A673 (cell line): Measurements from ENCODE around the gene FSD1L. TPM values are rescaled to one million over a fixed set of nuclear protein-coding genes. Genes with fewer than 3 reads are reported as not detected.

ENCODE experiments used
- BruUV-seq: library from RNA; stranded (reverse); fragments of 400-500 nt; replicated peaks from 2 replicates; lab custom pipeline; 2021; lab: Mats Ljungman, UMichigan
- CTCF ChIA-PET: fragments of 300-600 bp; sonication (Branson Sonifier 250); formaldehyde crosslinking; loops from one replicate; lab custom pipeline; 2022; ENCODE audit warnings: antibody characterized with exemption; lab: Charles Lee
- POLR2A ChIA-PET: fragments of 300-600 bp; sonication (Branson Sonifier 250); formaldehyde crosslinking; loops from one replicate; lab custom pipeline; 2022; ENCODE audit warnings: antibody characterized with exemption; ENCODE audit not compliant: low non-redundant PET; lab: Charles Lee
- DNase-seq: peaks from one replicate; pipeline ENCODE4 v3.0.0-alpha.2; 2015; ENCODE audit warnings: low spot score
- H3K27ac ChIP-seq: fragments of 200-600 bp; sonication (generic); 2 replicates; pipeline ENCODE4 v1.5.1; 2016; ENCODE audit warnings: mixed run types, low read depth, mild to moderate bottlenecking, mixed read lengths, antibody characterized with exemption, low read length; ENCODE audit not compliant: poor library complexity, severe bottlenecking
- H3K27me3 ChIP-seq: fragments of 200-600 bp; sonication (generic); replicated peaks from 2 replicates; pipeline ENCODE4 v1.6.1; 2017; ENCODE audit warnings: mixed run types, low read depth, mild to moderate bottlenecking, mixed read lengths, antibody characterized with exemption, low read length; ENCODE audit not compliant: insufficient read depth, poor library complexity
- H3K36me3 ChIP-seq: fragments of 200-600 bp; sonication (generic); 2 replicates; pipeline ENCODE4 v1.6.1; 2016; ENCODE audit warnings: mixed run types, mild to moderate bottlenecking, mixed read lengths, antibody characterized with exemption, low read length; ENCODE audit not compliant: insufficient read depth, poor library complexity, severe bottlenecking
- H3K4me1 ChIP-seq: fragments of 200-600 bp; sonication (generic); 2 replicates; pipeline ENCODE4 v1.6.1; 2017; ENCODE audit warnings: mixed run types, mild to moderate bottlenecking, mixed read lengths, antibody characterized with exemption, low read length; ENCODE audit not compliant: insufficient read depth, poor library complexity, severe bottlenecking
- H3K4me3 ChIP-seq: fragments of 200-600 bp; sonication (generic); 2 replicates; pipeline ENCODE4 v1.5.1; 2016; ENCODE audit warnings: low read depth, mixed run types, mild to moderate bottlenecking, mixed read lengths, low read length; ENCODE audit not compliant: poor library complexity, severe bottlenecking
- H3K9me3 ChIP-seq: fragments of 200-600 bp; sonication (generic); 2 replicates; pipeline ENCODE4 v1.6.1; 2016; ENCODE audit warnings: mixed run types, low read depth, mild to moderate bottlenecking, mixed read lengths, antibody characterized with exemption, low read length; ENCODE audit not compliant: poor library complexity, severe bottlenecking
- EZH2 ChIP-seq: fragments of 200-600 bp; sonication (generic); IDR thresholded peaks from 2 replicates; pipeline ENCODE4 v1.6.1; 2017; ENCODE audit warnings: borderline replicate concordance, low read depth, mild to moderate bottlenecking, mixed read lengths, antibody characterized with exemption, low read length; ENCODE audit not compliant: poor library complexity, severe bottlenecking
- intact Hi-C: fragments of 100-400 bp; cut with micrococcal nuclease; formaldehyde crosslinking; loops from one replicate; pipeline ENCODE4 v1.10.0; 2022; ENCODE audit not compliant: unreplicated experiment
- total RNA-seq: library from RNA; stranded (reverse); gene quantifications from 2 replicates; pipeline ENCODE4 v1.2.3, GENCODE V29; 2021
- TF ChIP-seq, protein P1 (sequence below): fragments of 300-800, 200-600 bp; sonication (generic); conservative IDR thresholded peaks from 2 replicates; pipeline ENCODE4 v1.5.1; 2017; ENCODE audit warnings: low read depth, mild to moderate bottlenecking, antibody characterized with exemption, low read length, moderate library complexity, mixed read lengths

FSD1L gene
- total RNA-seq, 1 experiment from 2014 or later, result 9.8 TPM

GRCh38 chr9:105416840-105417239 is 31.0 kb upstream of the FSD1L start:
- no peak overlapping the region for H3K27ac ChIP-seq
- no peaks in the 10 kb centered on the region for H3K27me3 ChIP-seq
- H3K36me3 ChIP-seq, result no peaks in the 10 kb centered on the region
- BruUV-seq, result no TSS peak
- H3K4me3 ChIP-seq, result no peak overlapping the region
- no peaks in the 10 kb centered on the region for H3K9me3 ChIP-seq
- H3K4me1 ChIP-seq, result no peaks in the 10 kb centered on the region
- no peak for DNase-seq
- ChIA-PET POLR2A (no interaction called here), CTCF (interaction anchor here (0.6 kb wide), 1 partner anchor 1451 kb away, joined by 3 read pairs; no protein-coding TSS in a partner anchor)
- TF ChIP-seq, protein P1, sequence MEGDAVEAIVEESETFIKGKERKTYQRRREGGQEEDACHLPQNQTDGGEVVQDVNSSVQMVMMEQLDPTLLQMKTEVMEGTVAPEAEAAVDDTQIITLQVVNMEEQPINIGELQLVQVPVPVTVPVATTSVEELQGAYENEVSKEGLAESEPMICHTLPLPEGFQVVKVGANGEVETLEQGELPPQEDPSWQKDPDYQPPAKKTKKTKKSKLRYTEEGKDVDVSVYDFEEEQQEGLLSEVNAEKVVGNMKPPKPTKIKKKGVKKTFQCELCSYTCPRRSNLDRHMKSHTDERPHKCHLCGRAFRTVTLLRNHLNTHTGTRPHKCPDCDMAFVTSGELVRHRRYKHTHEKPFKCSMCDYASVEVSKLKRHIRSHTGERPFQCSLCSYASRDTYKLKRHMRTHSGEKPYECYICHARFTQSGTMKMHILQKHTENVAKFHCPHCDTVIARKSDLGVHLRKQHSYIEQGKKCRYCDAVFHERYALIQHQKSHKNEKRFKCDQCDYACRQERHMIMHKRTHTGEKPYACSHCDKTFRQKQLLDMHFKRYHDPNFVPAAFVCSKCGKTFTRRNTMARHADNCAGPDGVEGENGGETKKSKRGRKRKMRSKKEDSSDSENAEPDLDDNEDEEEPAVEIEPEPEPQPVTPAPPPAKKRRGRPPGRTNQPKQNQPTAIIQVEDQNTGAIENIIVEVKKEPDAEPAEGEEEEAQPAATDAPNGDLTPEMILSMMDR, result no peak
- no peak for TF ChIP-seq EZH2
- intact Hi-C loops, result loop anchor here (5.0 kb wide), 1 partner anchor 490 kb away; the partner anchor contains the start of gene ABCA1

DNA sequence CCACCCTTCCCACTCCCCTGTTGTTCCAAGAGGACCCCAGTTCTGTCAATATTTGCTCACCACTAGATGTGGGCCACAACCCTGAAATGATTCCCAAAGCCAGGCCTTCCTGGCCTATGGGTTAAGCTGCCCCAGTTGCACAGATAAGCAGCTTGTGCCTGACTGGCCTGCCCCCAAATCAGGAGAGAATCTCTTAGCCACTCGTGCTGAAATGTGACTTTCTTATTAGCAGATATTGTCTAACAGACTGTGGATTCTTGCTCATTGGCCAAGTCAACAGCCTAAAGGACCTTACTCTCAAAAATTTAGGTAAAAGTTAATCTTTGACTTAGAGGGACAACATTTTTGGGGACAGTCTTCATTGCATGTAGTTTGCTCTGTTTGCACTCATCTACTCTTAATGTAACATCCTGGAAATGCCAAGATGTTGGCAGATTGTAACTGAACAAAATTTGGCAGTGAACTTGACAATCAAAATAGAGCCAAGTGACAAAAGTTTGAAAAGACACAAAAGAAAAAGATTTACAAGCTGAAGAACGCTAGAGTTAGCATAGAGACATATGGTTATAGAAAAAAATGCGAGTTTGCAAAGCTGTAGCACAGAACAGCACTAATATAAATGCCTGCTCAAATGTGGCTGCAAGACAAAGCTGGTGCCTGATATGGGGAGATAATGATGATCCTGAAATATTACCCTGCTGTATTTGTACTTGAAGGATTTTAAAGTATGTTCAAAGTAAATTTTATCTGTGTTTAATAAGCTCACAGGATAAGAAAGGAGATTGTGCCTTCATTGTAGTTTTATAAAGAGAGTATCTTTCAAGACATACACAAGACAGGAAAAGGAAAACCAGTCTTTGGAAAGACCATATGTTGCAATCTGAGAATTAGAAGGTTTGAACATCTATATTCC is 29.0 kb upstream of the FSD1L start:
- TF ChIP-seq, protein P1, result no peak
- no peak for TF ChIP-seq EZH2
- POLR2A ChIA-PET, result no interaction called here
- DNase-seq, result no peak
- intact Hi-C loops, result loop anchor here (5.0 kb wide), 1 partner anchor 492 kb away; the partner anchor contains the start of gene ABCA1
- no peaks in the 10 kb centered on the region for H3K9me3 ChIP-seq
- no peak overlapping the region for H3K4me3 ChIP-seq
- BruUV-seq, result no TSS peak
- H3K27me3 ChIP-seq, result no peaks in the 10 kb centered on the region
- no peaks in the 10 kb centered on the region for H3K4me1 ChIP-seq
- H3K27ac ChIP-seq, result no peak overlapping the region
- no peaks in the 10 kb centered on the region for H3K36me3 ChIP-seq
- CTCF ChIA-PET, result no interaction called here

DNA sequence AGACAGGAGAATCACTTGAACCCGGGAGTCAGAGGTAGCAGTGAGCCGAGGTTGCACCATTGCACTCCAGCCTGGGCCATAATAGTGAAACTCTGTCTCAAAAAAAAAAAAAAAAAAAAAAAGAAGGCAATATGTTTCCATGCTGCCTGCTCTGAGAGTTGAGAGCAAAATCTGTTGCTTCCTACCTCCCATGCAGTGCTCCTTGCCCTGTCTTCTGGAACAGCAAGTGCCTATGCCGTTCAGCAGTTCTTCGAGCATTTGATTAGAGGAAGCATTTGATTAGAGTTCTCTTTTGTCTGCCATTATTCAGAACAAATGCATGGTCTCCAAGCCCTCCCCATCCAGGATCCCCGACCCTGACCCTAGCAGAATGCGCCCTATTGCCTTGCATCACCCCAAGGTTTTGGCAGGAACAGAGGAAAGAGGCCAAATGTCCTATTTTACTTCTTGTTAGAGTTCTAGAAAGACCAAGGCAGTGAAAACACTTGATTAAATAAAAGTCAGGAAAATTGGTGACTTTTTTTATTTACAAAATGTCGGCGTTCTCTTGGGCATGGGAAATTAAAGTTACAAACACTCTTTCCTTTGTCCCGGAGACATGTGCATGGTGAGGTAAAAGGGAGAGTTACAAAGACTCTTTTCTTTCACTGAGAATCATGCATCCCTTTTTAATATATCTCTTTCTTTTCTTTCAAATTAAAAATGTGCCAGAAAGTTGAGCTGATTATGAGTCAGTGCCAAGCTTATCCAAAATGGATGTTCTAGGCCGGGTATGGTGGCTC is 27.8 kb upstream of the FSD1L start:
- H3K9me3 ChIP-seq, result no peaks in the 10 kb centered on the region
- intact Hi-C loops, result loop anchor here (5.0 to 10.0 kb wide), 3 partner anchors 125 to 493 kb away; partner anchors contain the start of genes ABCA1 and TMEM38B
- CTCF ChIA-PET, result interaction anchor here (0.7 kb wide), 1 partner anchor 15 kb away, joined by 3 read pairs; no protein-coding TSS in a partner anchor
- TF ChIP-seq, protein P1, result no peak
- TF ChIP-seq EZH2, result no peak
- no peak overlapping the region for H3K4me3 ChIP-seq
- no peaks in the 10 kb centered on the region for H3K4me1 ChIP-seq
- no peaks in the 10 kb centered on the region for H3K36me3 ChIP-seq
- POLR2A ChIA-PET, result no interaction called here
- no peak for DNase-seq
- no peaks in the 10 kb centered on the region for H3K27me3 ChIP-seq
- H3K27ac ChIP-seq, result no peak overlapping the region
- BruUV-seq, result no TSS peak
